Fibroblast of lung (primary cell): ENCODE measurements around the gene TRAK1. TPM values are rescaled to one million over a fixed set of nuclear protein-coding genes. Genes with fewer than 3 reads are reported as not detected.

Experiments
- DNase-seq, 2 donors: peaks; one replicate each; pipeline versions ENCODE4 v3.0.0 to v3.0.0-alpha.2; 2010; ENCODE audit warnings: low read depth in 2 of 2
- H2AFZ ChIP-seq: 2 replicates; pipeline ENCODE4 v1.5.1; 2012; ENCODE audit warnings: low read length, control low read depth, inconsistent platforms
- H3K27ac ChIP-seq: 2 replicates; pipeline ENCODE4 v1.5.1; 2011; ENCODE audit warnings: low read length, control low read depth; ENCODE audit not compliant: insufficient read depth
- H3K27me3 ChIP-seq: 2 replicates; pipeline ENCODE4 v1.5.1; 2011; ENCODE audit warnings: mild to moderate bottlenecking, low read length; ENCODE audit not compliant: control insufficient read depth, insufficient read depth
- H3K36me3 ChIP-seq: 2 replicates; pipeline ENCODE4 v1.5.1; 2011; ENCODE audit warnings: low read length; ENCODE audit not compliant: control insufficient read depth, insufficient read depth
- H3K4me1 ChIP-seq: 2 replicates; pipeline ENCODE4 v1.5.1; 2011; ENCODE audit warnings: low read length; ENCODE audit not compliant: control insufficient read depth, insufficient read depth; ENCODE audit errors: extremely low read depth
- H3K4me2 ChIP-seq: 2 replicates; pipeline ENCODE4 v1.5.1; 2011; ENCODE audit warnings: low read length, control low read depth; ENCODE audit not compliant: insufficient read depth; ENCODE audit errors: extremely low read depth
- H3K4me3 ChIP-seq, 4 experiments: fragments of 200-600 bp in 1 of 4; sonication (generic) in 1 of 4; replicated peaks in 1 of 4; 2 replicates each; pipeline ENCODE4 v1.5.1; 2011 to 2016; ENCODE audit warnings: low read length in 4 of 4, low read depth in 3 of 4, mild to moderate bottlenecking in 3 of 4, control low read depth in 2 of 4, inconsistent platforms in 1 of 4, mixed read lengths in 1 of 4; ENCODE audit not compliant: insufficient read depth in 1 of 4; ENCODE audit errors: control extremely low read depth in 1 of 4
- H3K79me2 ChIP-seq: 2 replicates; pipeline ENCODE4 v1.5.1; 2012; ENCODE audit warnings: mild to moderate bottlenecking, low read length, inconsistent platforms; ENCODE audit not compliant: control insufficient read depth, insufficient read depth
- H3K9ac ChIP-seq: 2 replicates; pipeline ENCODE4 v1.5.1; 2011; ENCODE audit warnings: mild to moderate bottlenecking, low read length, control low read depth; ENCODE audit not compliant: insufficient read depth
- H3K9me3 ChIP-seq: 2 replicates; pipeline ENCODE4 v1.5.1; 2012; ENCODE audit warnings: low read depth, low read length; ENCODE audit not compliant: control insufficient read depth, insufficient read depth
- H4K20me1 ChIP-seq: 2 replicates; pipeline ENCODE4 v1.5.1; 2011; ENCODE audit warnings: low read length; ENCODE audit not compliant: control insufficient read depth, insufficient read depth; ENCODE audit errors: extremely low read depth
- CTCF ChIP-seq, 2 donors: IDR thresholded peaks in 1 of 2; conservative IDR thresholded peaks in 1 of 2; 1 replicate in 1 of 2; 2 replicates in 1 of 2; pipeline ENCODE4 v1.5.1; 2011 to 2012; ENCODE audit warnings: low read length in 2 of 2, control low read depth in 1 of 2, inconsistent platforms in 1 of 2, low read depth in 1 of 2, mild to moderate bottlenecking in 1 of 2
- EZH2 ChIP-seq: IDR thresholded peaks from 2 replicates; pipeline ENCODE4 v1.5.1; 2012; ENCODE audit warnings: low read length, control low read depth, mild to moderate bottlenecking; ENCODE audit errors: missing control alignments
- polyA plus RNA-seq, 2 donors: library from polyadenylated mRNA; depleted of rRNA in 1 of 2; stranded (reverse) in 1 of 2; unstranded in 1 of 2; fragments of >200 nt; gene quantifications; 2 replicates each; pipeline ENCODE4 v1.2.1, GENCODE V29; 2011 to 2012; ENCODE audit warnings: missing spikeins in 1 of 2
- total RNA-seq: library from RNA; depleted of rRNA; stranded (reverse); fragments of >200 nt; gene quantifications from 2 replicates; pipeline ENCODE4 v1.2.1, GENCODE V29; 2014

Gene TRAK1
- total and polyA plus RNA-seq, 2 donors (not counting 1 experiment from before 2014, with no cell fraction given), result 37.8 to 44.0 TPM

GRCh38 chr3:42222942-42223693, 132.0 kb downstream of the TRAK1 start:
- TF ChIP-seq CTCF (conservative IDR thresholded peaks at IDR 0.05 in 1 of 2, IDR thresholded peaks at IDR 0.05 in 1 of 2; ENCODE audit: low read depth in 1 of 2, low read length in 2 of 2) (no peak), EZH2 (no peak)
- Histone ChIP-seq H3K36me3 (peaks cover 11% of the 10 kb centered on the region), H3K4me3 (no peak overlapping the region), H3K27me3 (no peaks in the 10 kb centered on the region), H3K79me2 (no peaks in the 10 kb centered on the region), H3K9ac (no peak overlapping the region), H4K20me1 (no peaks in the 10 kb centered on the region), H3K4me1 (peaks cover 5% of the 10 kb centered on the region), H3K4me2 (no peak overlapping the region), H3K27ac (no peak overlapping the region), H2AFZ (no peak overlapping the region), H3K9me3 (no peaks in the 10 kb centered on the region)
- DNase-seq, result no peak

- Histone ChIP-seq H3K27me3 (no peaks in the 10 kb centered on the region), H2AFZ (no peak overlapping the region), H3K4me2 (no peak overlapping the region), H3K9me3 (no peaks in the 10 kb centered on the region), H3K36me3 (peaks cover 11% of the 10 kb centered on the region), H3K9ac (no peak overlapping the region), H3K4me1 (peaks cover 5% of the 10 kb centered on the region), H3K79me2 (no peaks in the 10 kb centered on the region), H3K4me3 (no peak overlapping the region), H3K27ac (no peak overlapping the region), H4K20me1 (no peaks in the 10 kb centered on the region)
- TF ChIP-seq EZH2 (no peak), CTCF (conservative IDR thresholded peaks at IDR 0.05 in 1 of 2, IDR thresholded peaks at IDR 0.05 in 1 of 2; ENCODE audit: low read depth in 1 of 2, low read length in 2 of 2) (no peak)
- no peak for DNase-seq
These were observed 133.0 kb downstream of the TRAK1 start for GRCh38 chr3:42224178-42224577.

- Histone ChIP-seq H3K9ac (no peak overlapping the region), H3K79me2 (no peaks in the 10 kb centered on the region), H4K20me1 (no peaks in the 10 kb centered on the region), H3K4me1 (peaks cover 5% of the 10 kb centered on the region), H3K9me3 (no peaks in the 10 kb centered on the region), H3K4me3 (no peak overlapping the region), H2AFZ (no peak overlapping the region), H3K27me3 (no peaks in the 10 kb centered on the region), H3K4me2 (no peak overlapping the region), H3K36me3 (peaks cover 9% of the 10 kb centered on the region), H3K27ac (no peak overlapping the region)
- no peak for DNase-seq
- TF ChIP-seq CTCF (conservative IDR thresholded peaks at IDR 0.05 in 1 of 2, IDR thresholded peaks at IDR 0.05 in 1 of 2; ENCODE audit: low read depth in 1 of 2, low read length in 2 of 2) (no peak), EZH2 (no peak)
These were observed 133.7 kb downstream of the TRAK1 start for GRCh38 chr3:42224658-42225421.
